Neural cell (in vitro differentiated cells): Measurements from ENCODE around the gene ISCA2. TPM values are rescaled to one million over a fixed set of nuclear protein-coding genes. Genes with fewer than 3 reads are reported as not detected.

Source experiments
- H2AFZ ChIP-seq: fragments of 200-600, 300-800 bp; sonication (generic), shearing (Covaris generic); 2 replicates; pipeline ENCODE4 v1.6.0; 2014; ENCODE audit warnings: low read depth, mild to moderate bottlenecking, antibody characterized with exemption, low read length, moderate library complexity
- H3F3A ChIP-seq: fragments of 200-600 bp; shearing (Covaris generic); 2 replicates; pipeline ENCODE4 v1.6.1; 2016; ENCODE audit warnings: mild to moderate bottlenecking, moderate library complexity, mixed read lengths, antibody characterized with exemption, low read length; ENCODE audit not compliant: insufficient read depth, poor library complexity, severe bottlenecking
- H3K27ac ChIP-seq: fragments of 200-600, 300-800 bp; sonication (generic), shearing (Covaris generic); 2 replicates; pipeline ENCODE4 v1.5.1; 2014; ENCODE audit warnings: mild to moderate bottlenecking, low read length, moderate library complexity
- H3K27me3 ChIP-seq: fragments of 300-800, 200-600 bp; sonication (generic), shearing (Covaris generic); 2 replicates; pipeline ENCODE4 v1.6.0; 2014; ENCODE audit warnings: mild to moderate bottlenecking, low read depth, low read length, moderate library complexity; ENCODE audit not compliant: insufficient read depth
- H3K36me3 ChIP-seq: fragments of 300-800, 200-600 bp; sonication (generic), shearing (Covaris generic); 2 replicates; pipeline ENCODE4 v1.5.1; 2014; ENCODE audit warnings: mild to moderate bottlenecking, antibody characterized with exemption, low read length, moderate library complexity; ENCODE audit not compliant: insufficient read depth
- H3K4me2 ChIP-seq: fragments of 300-800, 200-600 bp; sonication (generic), shearing (Covaris generic); 2 replicates; pipeline ENCODE4 v1.6.0; 2014; ENCODE audit warnings: mild to moderate bottlenecking, low read length
- H3K4me3 ChIP-seq: fragments of 300-800, 200-600 bp; sonication (generic), shearing (Covaris generic); 2 replicates; pipeline ENCODE4 v1.5.1; 2014; ENCODE audit warnings: mild to moderate bottlenecking, low read length, moderate library complexity
- H3K79me2 ChIP-seq: fragments of 200-600 bp; shearing (Covaris generic); replicated peaks from 2 replicates; pipeline ENCODE4 v1.6.0; 2014; ENCODE audit warnings: mild to moderate bottlenecking, low read length, moderate library complexity; ENCODE audit not compliant: insufficient read depth
- H3K9ac ChIP-seq: fragments of 300-800, 200-600 bp; sonication (generic), shearing (Covaris generic); 2 replicates; pipeline ENCODE4 v1.6.1; 2016; ENCODE audit warnings: mild to moderate bottlenecking, low read length, mixed read lengths
- H3K9me2 ChIP-seq: fragments of 200-600 bp; shearing (Covaris generic); 2 replicates; pipeline ENCODE4 v1.6.1; 2016; ENCODE audit warnings: mild to moderate bottlenecking, low read length, mixed read lengths; ENCODE audit not compliant: insufficient read depth
- H3K9me3 ChIP-seq: fragments of 200-600, 300-800 bp; sonication (generic), shearing (Covaris generic); 2 replicates; pipeline ENCODE4 v1.6.1; 2016; ENCODE audit warnings: mild to moderate bottlenecking, mixed run types, low read length, moderate library complexity, mixed read lengths
- H4K20me1 ChIP-seq: fragments of 200-600 bp; shearing (Covaris generic); 2 replicates; pipeline ENCODE4 v1.6.1; 2016; ENCODE audit warnings: mild to moderate bottlenecking, mixed run types; ENCODE audit not compliant: insufficient read depth
- EP300 ChIP-seq: fragments of 450-650 bp; conservative IDR thresholded peaks from 2 replicates; pipeline ENCODE4 v1.6.1; 2014; ENCODE audit warnings: antibody characterized with exemption, mild to moderate bottlenecking, moderate library complexity; ENCODE audit not compliant: poor library complexity, severe bottlenecking
- EZH2 ChIP-seq: fragments of 200-600, 300-800 bp; shearing (Covaris generic), sonication (generic); IDR thresholded peaks from 2 replicates; pipeline ENCODE4 v1.6.1; 2014; ENCODE audit warnings: antibody characterized with exemption, low read length, borderline replicate concordance, mild to moderate bottlenecking; ENCODE audit not compliant: insufficient read depth, poor library complexity, severe bottlenecking
- MXI1 ChIP-seq: fragments of 450-650 bp; conservative IDR thresholded peaks from 2 replicates; pipeline ENCODE4 v1.6.1; 2014; ENCODE audit warnings: antibody characterized with exemption, mild to moderate bottlenecking; ENCODE audit not compliant: poor library complexity, severe bottlenecking
- POLR2AphosphoS5 ChIP-seq: IDR thresholded peaks from 2 replicates; pipeline ENCODE4 v1.6.1; 2012
- RAD21 ChIP-seq: fragments of 450-650 bp; conservative IDR thresholded peaks from 2 replicates; pipeline ENCODE4 v1.6.1; 2014; ENCODE audit warnings: antibody characterized with exemption, mild to moderate bottlenecking, moderate library complexity
- SMC3 ChIP-seq: fragments of 450-650 bp; conservative IDR thresholded peaks from 2 replicates; pipeline ENCODE4 v1.6.1; 2014; ENCODE audit warnings: antibody characterized with exemption, mild to moderate bottlenecking, moderate library complexity; ENCODE audit not compliant: poor library complexity
- TAF1 ChIP-seq: IDR thresholded peaks from 2 replicates; pipeline ENCODE4 v1.6.1; 2012; ENCODE audit warnings: low read depth
- polyA plus RNA-seq: library from polyadenylated mRNA; depleted of rRNA; stranded (reverse); fragments of >200 nt; gene quantifications from 2 replicates; pipeline ENCODE4 v1.2.3, GENCODE V29; 2014
- TF ChIP-seq, protein P1 (sequence below): IDR thresholded peaks from 2 replicates; pipeline ENCODE4 v1.6.1; 2012; ENCODE audit warnings: borderline replicate concordance
- TF ChIP-seq, protein P2 (sequence below): fragments of 450-650 bp; IDR thresholded peaks from 2 replicates; pipeline ENCODE4 v1.5.1; 2014; ENCODE audit warnings: antibody characterized with exemption, mild to moderate bottlenecking, moderate library complexity; ENCODE audit not compliant: poor library complexity, severe bottlenecking

Gene ISCA2
- polyA plus RNA-seq, 1 donor from 2014 or later = 45.1 TPM

DNA sequence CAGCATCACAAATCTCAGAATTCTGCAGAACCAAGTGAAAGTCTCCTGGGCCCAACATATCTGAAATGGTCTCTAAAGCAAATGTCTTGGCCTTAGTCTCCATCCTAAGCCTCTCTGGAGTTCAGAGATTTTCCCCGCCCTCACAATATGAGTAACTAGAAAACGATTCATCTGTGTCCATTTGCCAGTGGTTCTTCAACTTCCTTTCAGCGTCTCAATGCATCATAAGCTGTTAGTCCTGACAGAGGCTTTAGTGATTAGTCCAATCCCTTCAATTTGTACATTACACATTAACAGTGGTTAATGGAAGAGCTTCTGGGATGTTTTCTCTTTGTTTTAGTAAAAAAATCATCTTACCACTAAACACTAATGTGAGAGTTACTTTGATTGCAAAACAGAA, 17.9 kb upstream of the ISCA2 start:
- peak overlapping the region; percentile 54 for H3K27ac ChIP-seq
- no peaks in the 10 kb centered on the region for H3K79me2 ChIP-seq
- H3K36me3 ChIP-seq = no peaks in the 10 kb centered on the region
- H2AFZ ChIP-seq = no peak overlapping the region
- no peaks in the 10 kb centered on the region for H3K9me2 ChIP-seq
- no peak overlapping the region for H3K4me3 ChIP-seq
- H3K27me3 ChIP-seq = no peaks in the 10 kb centered on the region
- H4K20me1 ChIP-seq = no peaks in the 10 kb centered on the region
- no peaks in the 10 kb centered on the region for H3F3A ChIP-seq
- H3K4me2 ChIP-seq = no peak overlapping the region
- no peak overlapping the region for H3K9ac ChIP-seq
- TF ChIP-seq POLR2AphosphoS5 (no peak), TAF1 (no peak), SMC3 (no peak), EZH2 (no peak), EP300 (no peak)
- H3K9me3 ChIP-seq = no peaks in the 10 kb centered on the region

DNA sequence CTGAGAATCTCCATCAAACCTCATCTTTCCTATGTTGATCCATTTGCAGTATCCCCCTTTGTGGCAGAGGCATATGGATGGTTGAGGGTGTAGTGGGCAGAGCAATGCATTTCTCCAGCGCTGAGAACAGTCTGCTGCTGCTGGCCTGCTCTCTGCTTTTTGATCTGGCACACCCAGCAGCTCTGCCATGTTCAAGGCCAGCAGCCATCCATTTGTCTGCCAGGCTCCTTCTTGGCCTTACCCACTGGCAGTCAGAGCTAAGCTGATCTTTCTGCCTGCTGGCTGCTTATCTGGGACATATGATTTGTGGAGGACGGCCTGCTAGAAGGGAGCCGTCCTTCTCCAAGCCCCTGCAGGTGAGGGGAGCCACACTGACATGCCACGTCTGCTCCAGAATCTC, 17.5 kb upstream of the ISCA2 start:
- no peaks in the 10 kb centered on the region for H3K27me3 ChIP-seq
- no peaks in the 10 kb centered on the region for H4K20me1 ChIP-seq
- no peaks in the 10 kb centered on the region for H3K9me3 ChIP-seq
- no peaks in the 10 kb centered on the region for H3K9me2 ChIP-seq
- TF ChIP-seq EZH2 (no peak), EP300 (no peak), RAD21 (no peak)
- TF ChIP-seq, protein P1, sequence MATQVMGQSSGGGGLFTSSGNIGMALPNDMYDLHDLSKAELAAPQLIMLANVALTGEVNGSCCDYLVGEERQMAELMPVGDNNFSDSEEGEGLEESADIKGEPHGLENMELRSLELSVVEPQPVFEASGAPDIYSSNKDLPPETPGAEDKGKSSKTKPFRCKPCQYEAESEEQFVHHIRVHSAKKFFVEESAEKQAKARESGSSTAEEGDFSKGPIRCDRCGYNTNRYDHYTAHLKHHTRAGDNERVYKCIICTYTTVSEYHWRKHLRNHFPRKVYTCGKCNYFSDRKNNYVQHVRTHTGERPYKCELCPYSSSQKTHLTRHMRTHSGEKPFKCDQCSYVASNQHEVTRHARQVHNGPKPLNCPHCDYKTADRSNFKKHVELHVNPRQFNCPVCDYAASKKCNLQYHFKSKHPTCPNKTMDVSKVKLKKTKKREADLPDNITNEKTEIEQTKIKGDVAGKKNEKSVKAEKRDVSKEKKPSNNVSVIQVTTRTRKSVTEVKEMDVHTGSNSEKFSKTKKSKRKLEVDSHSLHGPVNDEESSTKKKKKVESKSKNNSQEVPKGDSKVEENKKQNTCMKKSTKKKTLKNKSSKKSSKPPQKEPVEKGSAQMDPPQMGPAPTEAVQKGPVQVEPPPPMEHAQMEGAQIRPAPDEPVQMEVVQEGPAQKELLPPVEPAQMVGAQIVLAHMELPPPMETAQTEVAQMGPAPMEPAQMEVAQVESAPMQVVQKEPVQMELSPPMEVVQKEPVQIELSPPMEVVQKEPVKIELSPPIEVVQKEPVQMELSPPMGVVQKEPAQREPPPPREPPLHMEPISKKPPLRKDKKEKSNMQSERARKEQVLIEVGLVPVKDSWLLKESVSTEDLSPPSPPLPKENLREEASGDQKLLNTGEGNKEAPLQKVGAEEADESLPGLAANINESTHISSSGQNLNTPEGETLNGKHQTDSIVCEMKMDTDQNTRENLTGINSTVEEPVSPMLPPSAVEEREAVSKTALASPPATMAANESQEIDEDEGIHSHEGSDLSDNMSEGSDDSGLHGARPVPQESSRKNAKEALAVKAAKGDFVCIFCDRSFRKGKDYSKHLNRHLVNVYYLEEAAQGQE = no peak
- H3K36me3 ChIP-seq = no peaks in the 10 kb centered on the region
- H3K4me3 ChIP-seq = peak overlapping the region; percentile 34
- no peaks in the 10 kb centered on the region for H3K79me2 ChIP-seq
- H3K27ac ChIP-seq = peak overlapping the region; percentile 54
- H3F3A ChIP-seq = no peaks in the 10 kb centered on the region
- H2AFZ ChIP-seq = peak overlapping the region; percentile 41
- peak overlapping the region; percentile 28 for H3K4me2 ChIP-seq
- H3K9ac ChIP-seq = peak overlapping the region; percentile 22

DNA sequence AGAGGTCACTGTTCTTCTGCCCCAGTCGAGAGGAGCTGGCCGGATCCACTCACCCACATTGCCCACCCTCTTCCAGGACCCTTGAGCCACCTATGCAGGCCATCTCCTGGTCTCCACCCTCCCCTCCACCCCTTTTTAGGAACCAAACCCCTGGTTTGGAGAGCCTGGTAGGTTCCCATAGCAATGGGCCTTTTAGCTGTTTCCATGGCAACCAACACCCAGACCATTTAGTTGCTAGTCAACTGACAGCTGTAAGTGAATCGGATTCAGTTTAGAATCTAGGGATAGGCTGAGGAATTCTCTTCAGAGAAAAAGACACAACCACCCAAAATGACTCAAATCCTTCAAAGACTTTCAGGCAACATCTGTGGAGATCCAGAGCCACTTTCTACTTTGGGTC, 17.0 kb upstream of the ISCA2 start:
- Histone ChIP-seq H3K27me3 (no peaks in the 10 kb centered on the region), H2AFZ (peak overlapping the region; percentile 41), H3K27ac (peak overlapping the region; percentile 54), H3K9me3 (no peaks in the 10 kb centered on the region), H4K20me1 (no peaks in the 10 kb centered on the region), H3K4me3 (peak overlapping the region; percentile 34), H3K79me2 (no peaks in the 10 kb centered on the region), H3K9ac (peak overlapping the region; percentile 22), H3F3A (no peaks in the 10 kb centered on the region), H3K4me2 (peak overlapping the region; percentile 28), H3K36me3 (no peaks in the 10 kb centered on the region), H3K9me2 (no peaks in the 10 kb centered on the region)
- TF ChIP-seq POLR2AphosphoS5 = no peak
- peak; percentile 51 for TF ChIP-seq MXI1
- TF ChIP-seq RAD21 = no peak
- no peak for TF ChIP-seq TAF1
- TF ChIP-seq EZH2 = no peak
- peak; percentile 13 for TF ChIP-seq EP300
- TF ChIP-seq, protein P1 = no peak
- no peak for TF ChIP-seq SMC3
- TF ChIP-seq, protein P2, sequence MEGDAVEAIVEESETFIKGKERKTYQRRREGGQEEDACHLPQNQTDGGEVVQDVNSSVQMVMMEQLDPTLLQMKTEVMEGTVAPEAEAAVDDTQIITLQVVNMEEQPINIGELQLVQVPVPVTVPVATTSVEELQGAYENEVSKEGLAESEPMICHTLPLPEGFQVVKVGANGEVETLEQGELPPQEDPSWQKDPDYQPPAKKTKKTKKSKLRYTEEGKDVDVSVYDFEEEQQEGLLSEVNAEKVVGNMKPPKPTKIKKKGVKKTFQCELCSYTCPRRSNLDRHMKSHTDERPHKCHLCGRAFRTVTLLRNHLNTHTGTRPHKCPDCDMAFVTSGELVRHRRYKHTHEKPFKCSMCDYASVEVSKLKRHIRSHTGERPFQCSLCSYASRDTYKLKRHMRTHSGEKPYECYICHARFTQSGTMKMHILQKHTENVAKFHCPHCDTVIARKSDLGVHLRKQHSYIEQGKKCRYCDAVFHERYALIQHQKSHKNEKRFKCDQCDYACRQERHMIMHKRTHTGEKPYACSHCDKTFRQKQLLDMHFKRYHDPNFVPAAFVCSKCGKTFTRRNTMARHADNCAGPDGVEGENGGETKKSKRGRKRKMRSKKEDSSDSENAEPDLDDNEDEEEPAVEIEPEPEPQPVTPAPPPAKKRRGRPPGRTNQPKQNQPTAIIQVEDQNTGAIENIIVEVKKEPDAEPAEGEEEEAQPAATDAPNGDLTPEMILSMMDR = no peak
